ENCODE measurements around the gene TMEM212.
"Not testable (repeated sequence)": the region's sequence is repeated elsewhere in the genome, so short reads cannot be mapped to it uniquely, and the experiment has no call there.

Gene TMEM212

GRCh38 chr3:171904829-171905228 lies 61.7 kb downstream of the TMEM212 start:
- Histone ChIP-seq H3K9ac (ENCODE audit: insufficient read length, low read depth) (no peak overlapping the region), H3K4me1 (ENCODE audit: insufficient read depth, insufficient read length) (no peaks in the 10 kb centered on the region), H3K4me3 (ENCODE audit: insufficient read length, low read depth) (no peak overlapping the region), H3K27me3 (ENCODE audit: insufficient read depth, insufficient read length) (no peaks in the 10 kb centered on the region), H3K36me3 (ENCODE audit: insufficient read depth, insufficient read length, low read length) (no peaks in the 10 kb centered on the region), H3K9me3 (ENCODE audit: insufficient read depth, low read length) (peaks cover 29% of the 10 kb centered on the region; the same call in 1 of the 2 replicates)
- TF ChIP-seq YY1 (IDR thresholded peaks at IDR 0.05; ENCODE audit: insufficient read depth, insufficient read length) (no peak), SUZ12 (IDR thresholded peaks at IDR 0.05; ENCODE audit: extremely low read depth, insufficient read depth, insufficient read length) (no peak), ZNF274 (IDR thresholded peaks at IDR 0.05; ENCODE audit: low read depth, low read length) (no peak)
- no peak for DNase-seq (ENCODE audit: low read depth, low spot score)

GRCh38 chr3:171906503-171906902 lies 63.4 kb downstream of the TMEM212 start:
- not testable (repeated sequence) for H3K4me3 ChIP-seq (ENCODE audit: insufficient read length, low read depth); DNase-seq (ENCODE audit: low read depth, low spot score); H3K9ac ChIP-seq (ENCODE audit: insufficient read length, low read depth); H3K4me1 ChIP-seq (ENCODE audit: insufficient read depth, insufficient read length); H3K27me3 ChIP-seq (ENCODE audit: insufficient read depth, insufficient read length); H3K36me3 ChIP-seq (ENCODE audit: insufficient read depth, insufficient read length, low read length)
- peaks cover 35% of the 10 kb centered on the region for H3K9me3 ChIP-seq (ENCODE audit: insufficient read depth, low read length)

GRCh38 chr3:171906951-171907676 lies 64.0 kb downstream of the TMEM212 start:
- H3K4me3 ChIP-seq (ENCODE audit: insufficient read length, low read depth) = no peak overlapping the region
- H3K4me1 ChIP-seq (ENCODE audit: insufficient read depth, insufficient read length) = no peaks in the 10 kb centered on the region
- H3K9me3 ChIP-seq (ENCODE audit: insufficient read depth, low read length) = peaks cover 35% of the 10 kb centered on the region
- no peak for DNase-seq (ENCODE audit: low read depth, low spot score)
- no peaks in the 10 kb centered on the region for H3K36me3 ChIP-seq (ENCODE audit: insufficient read depth, insufficient read length, low read length)
- TF ChIP-seq ZNF274 (IDR thresholded peaks at IDR 0.05; ENCODE audit: low read depth, low read length) (no peak), YY1 (IDR thresholded peaks at IDR 0.05; ENCODE audit: insufficient read depth, insufficient read length) (no peak), SUZ12 (IDR thresholded peaks at IDR 0.05; ENCODE audit: extremely low read depth, insufficient read depth, insufficient read length) (no peak)
- no peak overlapping the region for H3K9ac ChIP-seq (ENCODE audit: insufficient read length, low read depth)
- H3K27me3 ChIP-seq (ENCODE audit: insufficient read depth, insufficient read length) = no peaks in the 10 kb centered on the region

- DNase-seq (ENCODE audit: low read depth, low spot score) = no peak
- no peak for TF ChIP-seq ZNF274 (IDR thresholded peaks at IDR 0.05; ENCODE audit: low read depth, low read length)
- TF ChIP-seq YY1 (IDR thresholded peaks at IDR 0.05; ENCODE audit: insufficient read depth, insufficient read length) = no peak
- TF ChIP-seq SUZ12 (IDR thresholded peaks at IDR 0.05; ENCODE audit: extremely low read depth, insufficient read depth, insufficient read length) = no peak
- Histone ChIP-seq H3K4me3 (ENCODE audit: insufficient read length, low read depth) (no peak overlapping the region), H3K9ac (ENCODE audit: insufficient read length, low read depth) (no peak overlapping the region), H3K9me3 (ENCODE audit: insufficient read depth, low read length) (peaks cover 35% of the 10 kb centered on the region), H3K4me1 (ENCODE audit: insufficient read depth, insufficient read length) (no peaks in the 10 kb centered on the region), H3K27me3 (ENCODE audit: insufficient read depth, insufficient read length) (no peaks in the 10 kb centered on the region), H3K36me3 (ENCODE audit: insufficient read depth, insufficient read length, low read length) (no peaks in the 10 kb centered on the region)
Measured at GRCh38 chr3:171907761-171908160, 64.6 kb downstream of the TMEM212 start.

GRCh38 chr3:171908731-171909130 lies 65.6 kb downstream of the TMEM212 start:
- H3K9ac ChIP-seq (ENCODE audit: insufficient read length, low read depth) = no peak overlapping the region
- no peak overlapping the region for H3K4me3 ChIP-seq (ENCODE audit: insufficient read length, low read depth)
- TF ChIP-seq SUZ12 (IDR thresholded peaks at IDR 0.05; ENCODE audit: extremely low read depth, insufficient read depth, insufficient read length) (no peak), YY1 (IDR thresholded peaks at IDR 0.05; ENCODE audit: insufficient read depth, insufficient read length) (no peak), ZNF274 (IDR thresholded peaks at IDR 0.05; ENCODE audit: low read depth, low read length) (no peak)
- no peaks in the 10 kb centered on the region for H3K36me3 ChIP-seq (ENCODE audit: insufficient read depth, insufficient read length, low read length)
- H3K27me3 ChIP-seq (ENCODE audit: insufficient read depth, insufficient read length) = no peaks in the 10 kb centered on the region
- no peak for DNase-seq (ENCODE audit: low read depth, low spot score)
- H3K4me1 ChIP-seq (ENCODE audit: insufficient read depth, insufficient read length) = no peaks in the 10 kb centered on the region
- peaks cover 35% of the 10 kb centered on the region for H3K9me3 ChIP-seq (ENCODE audit: insufficient read depth, low read length)
